DOHH2 (cell line): ENCODE measurements around the gene MON2.

Source experiments
- H3F3A ChIP-seq: fragments of 200-600 bp; sonication (generic), shearing (Covaris generic); 2 replicates; pipeline ENCODE4 v1.6.0; 2016; ENCODE audit warnings: antibody characterized with exemption, mild to moderate bottlenecking; ENCODE audit not compliant: control insufficient read depth, insufficient read depth
- H3K27ac ChIP-seq: fragments of 200-600 bp; sonication (generic); 2 replicates; pipeline ENCODE4 v1.5.1; 2014; ENCODE audit warnings: low read depth, mild to moderate bottlenecking, low read length, moderate library complexity
- H3K27me3 ChIP-seq: fragments of 200-600 bp; sonication (generic); 2 replicates; pipeline ENCODE4 v1.6.1; 2014; ENCODE audit warnings: mild to moderate bottlenecking, low read length, mixed read lengths; ENCODE audit not compliant: control insufficient read depth
- H3K36me3 ChIP-seq: fragments of 200-600 bp; sonication (generic); 2 replicates; pipeline ENCODE4 v1.6.1; 2014; ENCODE audit warnings: mild to moderate bottlenecking, low read length, moderate library complexity, mixed read lengths; ENCODE audit not compliant: control insufficient read depth
- H3K4me1 ChIP-seq: fragments of 200-600 bp; sonication (generic); 2 replicates; pipeline ENCODE4 v1.6.1; 2014; ENCODE audit warnings: mild to moderate bottlenecking, low read length, mixed read lengths; ENCODE audit not compliant: control insufficient read depth
- H3K4me2 ChIP-seq: fragments of 200-600 bp; sonication (generic); 2 replicates; pipeline ENCODE4 v1.6.0; 2014; ENCODE audit warnings: mild to moderate bottlenecking, low read length, moderate library complexity
- H3K4me3 ChIP-seq: fragments of 200-600 bp; sonication (generic); 2 replicates; pipeline ENCODE4 v1.5.1; 2014; ENCODE audit warnings: mild to moderate bottlenecking, low read length, mixed read lengths
- H3K79me2 ChIP-seq: fragments of 200-600 bp; sonication (generic); 2 replicates; pipeline ENCODE4 v1.6.1; 2014; ENCODE audit warnings: mild to moderate bottlenecking, low read length, mixed read lengths; ENCODE audit not compliant: control insufficient read depth
- H3K9me2 ChIP-seq: fragments of 200-600 bp; sonication (generic); replicated peaks from 2 replicates; pipeline ENCODE4 v1.6.1; 2014; ENCODE audit warnings: mild to moderate bottlenecking, low read length, mixed read lengths; ENCODE audit not compliant: control insufficient read depth
- H3K9me3 ChIP-seq: fragments of 200-600 bp; sonication (generic); 2 replicates; pipeline ENCODE4 v1.6.1; 2014; ENCODE audit warnings: antibody characterized with exemption, low read length, mixed read lengths; ENCODE audit not compliant: control insufficient read depth, insufficient read depth
- H4K20me1 ChIP-seq: fragments of 200-600 bp; sonication (generic); 2 replicates; pipeline ENCODE4 v1.6.0; 2014; ENCODE audit warnings: low read depth, mild to moderate bottlenecking, antibody characterized with exemption, low read length, moderate library complexity; ENCODE audit not compliant: control insufficient read depth, insufficient read depth
- CTCF ChIP-seq: fragments of 200-600 bp; sonication (generic); IDR thresholded peaks from one replicate; pipeline ENCODE4 v1.5.1; 2014; ENCODE audit warnings: antibody characterized with exemption, mild to moderate bottlenecking, low read depth, low read length; ENCODE audit not compliant: poor library complexity, severe bottlenecking
- EZH2phosphoT487 ChIP-seq: fragments of 200-600 bp; sonication (generic); IDR thresholded peaks from 2 replicates; pipeline ENCODE4 v1.6.1; 2017; ENCODE audit warnings: borderline replicate concordance, mild to moderate bottlenecking, antibody characterized with exemption, low read length, moderate library complexity, mixed read lengths

Gene MON2

GRCh38 chr12:62601765-62602164, 135.1 kb downstream of the MON2 start:
- Histone ChIP-seq H3K4me2 (peak overlapping the region; percentile 70), H3K9me2 (no peaks in the 10 kb centered on the region), H4K20me1 (0 out of 2 replicates have a peak, but pooled peaks cover 4% of the 10 kb centered on the region), H3K4me3 (peak overlapping the region; percentile 93), H3F3A (peaks cover 5% of the 10 kb centered on the region), H3K36me3 (peaks cover 28% of the 10 kb centered on the region), H3K27me3 (no peaks in the 10 kb centered on the region), H3K4me1 (peaks cover 43% of the 10 kb centered on the region), H3K9me3 (no peaks in the 10 kb centered on the region), H3K27ac (peak overlapping the region; percentile 96), H3K79me2 (peaks cover 32% of the 10 kb centered on the region)
- TF ChIP-seq EZH2phosphoT487 = no peak

- Histone ChIP-seq H3K79me2 (peaks cover 38% of the 10 kb centered on the region), H3K9me3 (no peaks in the 10 kb centered on the region), H3K4me1 (peaks cover 43% of the 10 kb centered on the region), H3K4me2 (peak overlapping the region; percentile 70), H3K27me3 (no peaks in the 10 kb centered on the region), H3K9me2 (no peaks in the 10 kb centered on the region), H3K36me3 (peaks cover 28% of the 10 kb centered on the region), H4K20me1 (0 out of 2 replicates have a peak, but pooled peaks cover 4% of the 10 kb centered on the region), H3K27ac (peak overlapping the region; percentile 96), H3K4me3 (peak overlapping the region; percentile 93), H3F3A (peaks cover 9% of the 10 kb centered on the region)
- no peak for TF ChIP-seq EZH2phosphoT487
- TF ChIP-seq CTCF = no peak
Observed at GRCh38 chr12:62602255-62603060, 135.8 kb downstream of the MON2 start.

GRCh38 chr12:62603061-62603810, 136.6 kb downstream of the MON2 start:
- H3K36me3 ChIP-seq = peaks cover 28% of the 10 kb centered on the region
- peaks cover 38% of the 10 kb centered on the region for H3K79me2 ChIP-seq
- H3K27ac ChIP-seq = peak overlapping the region; percentile 96
- no peaks in the 10 kb centered on the region for H3K9me3 ChIP-seq
- H3K4me2 ChIP-seq = peak overlapping the region; percentile 70
- H3K4me3 ChIP-seq = peak overlapping the region; percentile 93
- H3K27me3 ChIP-seq = no peaks in the 10 kb centered on the region
- 0 out of 2 replicates have a peak, but pooled peaks cover 4% of the 10 kb centered on the region for H4K20me1 ChIP-seq
- no peak for TF ChIP-seq EZH2phosphoT487
- TF ChIP-seq CTCF = peak; percentile 31
- H3K4me1 ChIP-seq = peaks cover 43% of the 10 kb centered on the region
- peaks cover 9% of the 10 kb centered on the region for H3F3A ChIP-seq
- H3K9me2 ChIP-seq = no peaks in the 10 kb centered on the region

- Histone ChIP-seq H3K4me2 (peak overlapping the region; percentile 70), H4K20me1 (0 out of 2 replicates have a peak, but pooled peaks cover 4% of the 10 kb centered on the region), H3K36me3 (peaks cover 28% of the 10 kb centered on the region), H3K4me3 (peak overlapping the region; percentile 93), H3K27me3 (no peaks in the 10 kb centered on the region), H3K9me2 (no peaks in the 10 kb centered on the region), H3K79me2 (peaks cover 38% of the 10 kb centered on the region), H3K9me3 (no peaks in the 10 kb centered on the region), H3K4me1 (peaks cover 43% of the 10 kb centered on the region), H3K27ac (peak overlapping the region; percentile 96), H3F3A (peaks cover 9% of the 10 kb centered on the region)
- TF ChIP-seq CTCF (no peak), EZH2phosphoT487 (no peak)
Observed at GRCh38 chr12:62603811-62604098, 137.1 kb downstream of the MON2 start.
